ENCODE measurements around the gene UGT1A9. TPM values are rescaled to one million over a fixed set of nuclear protein-coding genes. Genes with fewer than 3 reads are reported as not detected.

Gene UGT1A9
- total and polyA plus RNA-seq, 4 donors, result not detected

DNA sequence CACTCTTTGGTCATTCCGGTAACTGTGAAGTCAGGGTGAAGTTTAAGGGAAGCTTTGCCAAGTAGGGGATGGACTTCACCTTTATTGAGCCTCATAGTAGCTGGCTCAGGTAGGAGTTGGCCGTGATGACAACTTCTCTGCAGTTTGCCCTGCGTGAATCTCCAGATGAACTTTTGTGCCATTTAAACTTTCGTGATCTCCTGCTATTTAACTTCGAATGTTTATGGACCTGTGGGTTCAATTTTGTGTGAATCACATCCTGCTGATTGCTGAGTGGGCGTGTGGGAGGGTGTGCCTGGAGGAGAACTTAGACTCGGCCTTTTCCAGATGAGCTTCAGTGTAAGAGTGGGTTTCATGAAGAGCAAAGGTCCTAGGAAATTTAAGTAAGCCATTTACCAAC, 92.6 kb downstream of the UGT1A9 start:
- Histone ChIP-seq H3K9ac (ENCODE audit: insufficient read depth in 1 of 2, low read length in 2 of 2) (no peak overlapping the region), H3K27ac (ENCODE audit: low read depth in 1 of 2, low read length in 1 of 2) (no peak overlapping the region), H3K4me3 (no peak overlapping the region), H3K4me1 (ENCODE audit: control insufficient read depth in 5 of 5, insufficient read depth in 5 of 5, low read length in 5 of 5) (no peaks in the 10 kb centered on the region), H3K27me3 (ENCODE audit: control insufficient read depth in 3 of 3, insufficient read depth in 3 of 3, low read length in 2 of 3) (no peaks in the 10 kb centered on the region), H3K9me3 (ENCODE audit: control insufficient read depth in 4 of 4, insufficient read depth in 3 of 4, low read length in 3 of 4) (no peaks in the 10 kb centered on the region), H3K36me3 (ENCODE audit: control insufficient read depth in 4 of 4, insufficient read depth in 4 of 4, low read length in 4 of 4) (no peaks in the 10 kb centered on the region)
- DNase-seq, result no peak
- TF ChIP-seq, protein P1, sequence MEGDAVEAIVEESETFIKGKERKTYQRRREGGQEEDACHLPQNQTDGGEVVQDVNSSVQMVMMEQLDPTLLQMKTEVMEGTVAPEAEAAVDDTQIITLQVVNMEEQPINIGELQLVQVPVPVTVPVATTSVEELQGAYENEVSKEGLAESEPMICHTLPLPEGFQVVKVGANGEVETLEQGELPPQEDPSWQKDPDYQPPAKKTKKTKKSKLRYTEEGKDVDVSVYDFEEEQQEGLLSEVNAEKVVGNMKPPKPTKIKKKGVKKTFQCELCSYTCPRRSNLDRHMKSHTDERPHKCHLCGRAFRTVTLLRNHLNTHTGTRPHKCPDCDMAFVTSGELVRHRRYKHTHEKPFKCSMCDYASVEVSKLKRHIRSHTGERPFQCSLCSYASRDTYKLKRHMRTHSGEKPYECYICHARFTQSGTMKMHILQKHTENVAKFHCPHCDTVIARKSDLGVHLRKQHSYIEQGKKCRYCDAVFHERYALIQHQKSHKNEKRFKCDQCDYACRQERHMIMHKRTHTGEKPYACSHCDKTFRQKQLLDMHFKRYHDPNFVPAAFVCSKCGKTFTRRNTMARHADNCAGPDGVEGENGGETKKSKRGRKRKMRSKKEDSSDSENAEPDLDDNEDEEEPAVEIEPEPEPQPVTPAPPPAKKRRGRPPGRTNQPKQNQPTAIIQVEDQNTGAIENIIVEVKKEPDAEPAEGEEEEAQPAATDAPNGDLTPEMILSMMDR (IDR thresholded peaks at IDR 0.05; ENCODE audit: control extremely low read depth, extremely low read depth), result no peak
- 80 to 82% methylated on average over 7 of the region's 7 CpGs for WGBS, 2 donors
- no peak for ATAC-seq (ENCODE audit: insufficient read depth, low FRiP score)

DNA sequence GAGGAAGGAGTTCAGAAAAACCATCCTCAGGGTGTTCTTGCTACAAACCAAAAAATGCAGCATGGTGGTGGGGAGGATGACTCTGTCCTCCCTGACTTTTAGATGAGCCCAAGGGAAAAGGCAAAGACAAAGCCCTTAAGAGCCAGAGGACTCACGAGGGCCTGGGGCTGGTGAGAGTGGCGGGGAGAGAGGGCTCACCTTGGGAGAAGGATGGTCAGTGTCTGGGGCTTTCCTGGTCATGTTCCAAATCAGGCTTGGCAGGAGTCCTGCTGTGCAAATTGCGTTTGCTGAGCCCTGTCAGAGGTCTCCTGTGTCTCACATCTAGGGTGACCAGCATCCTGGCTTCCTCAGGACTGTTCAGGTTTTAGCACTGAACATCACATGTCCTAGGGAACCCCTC, 93.1 kb downstream of the UGT1A9 start:
- Histone ChIP-seq H3K9me3 (ENCODE audit: control insufficient read depth in 4 of 4, insufficient read depth in 3 of 4, low read length in 3 of 4) (no peaks in the 10 kb centered on the region), H3K9ac (ENCODE audit: insufficient read depth in 1 of 2, low read length in 2 of 2) (no peak overlapping the region), H3K36me3 (ENCODE audit: control insufficient read depth in 4 of 4, insufficient read depth in 4 of 4, low read length in 4 of 4) (no peaks in the 10 kb centered on the region), H3K4me1 (ENCODE audit: control insufficient read depth in 5 of 5, insufficient read depth in 5 of 5, low read length in 5 of 5) (no peaks in the 10 kb centered on the region), H3K4me3 (no peak overlapping the region), H3K27me3 (ENCODE audit: control insufficient read depth in 3 of 3, insufficient read depth in 3 of 3, low read length in 2 of 3) (no peaks in the 10 kb centered on the region), H3K27ac (ENCODE audit: low read depth in 1 of 2, low read length in 1 of 2) (no peak overlapping the region)
- ATAC-seq (ENCODE audit: insufficient read depth, low FRiP score) (no peak), DNase-seq (no peak)
- TF ChIP-seq, protein P1 (IDR thresholded peaks at IDR 0.05; ENCODE audit: control extremely low read depth, extremely low read depth), result no peak
- 47 to 86% methylated on average over 3 of the region's 3 CpGs for WGBS, 2 donors

DNA sequence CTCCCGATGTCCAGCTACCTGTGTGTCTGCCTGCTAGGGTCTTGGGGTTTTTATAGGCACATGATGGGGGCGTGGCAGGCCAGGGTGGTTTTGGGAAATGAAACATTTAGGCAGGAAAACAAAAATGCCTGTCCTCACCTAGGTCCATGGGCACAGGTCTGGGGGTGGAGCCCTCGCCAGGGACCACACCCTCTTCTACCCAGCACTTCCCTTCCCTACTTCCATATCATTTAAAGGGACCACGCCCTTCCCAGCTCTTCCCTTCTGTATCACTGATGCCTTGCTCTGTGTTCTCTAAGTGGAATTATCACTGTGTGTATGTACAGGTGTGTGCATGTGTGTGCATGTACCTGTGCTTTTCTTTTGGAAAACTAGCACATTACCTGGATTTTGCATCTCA, 94.7 kb downstream of the UGT1A9 start:
- H3K36me3 ChIP-seq (ENCODE audit: control insufficient read depth in 4 of 4, insufficient read depth in 4 of 4, low read length in 4 of 4), result no peaks in the 10 kb centered on the region
- H3K4me1 ChIP-seq (ENCODE audit: control insufficient read depth in 5 of 5, insufficient read depth in 5 of 5, low read length in 5 of 5), result no peaks in the 10 kb centered on the region
- no peaks in the 10 kb centered on the region for H3K27me3 ChIP-seq (ENCODE audit: control insufficient read depth in 3 of 3, insufficient read depth in 3 of 3, low read length in 2 of 3)
- H3K27ac ChIP-seq (ENCODE audit: low read depth in 1 of 2, low read length in 1 of 2), result no peak overlapping the region
- DNase-seq (no peak), ATAC-seq (ENCODE audit: insufficient read depth, low FRiP score) (no peak)
- WGBS, 2 donors, result 73 to 88% methylated on average over 4 of the region's 4 CpGs
- H3K9ac ChIP-seq (ENCODE audit: insufficient read depth in 1 of 2, low read length in 2 of 2), result no peak overlapping the region
- no peaks in the 10 kb centered on the region for H3K9me3 ChIP-seq (ENCODE audit: control insufficient read depth in 4 of 4, insufficient read depth in 3 of 4, low read length in 3 of 4)
- TF ChIP-seq, protein P1 (IDR thresholded peaks at IDR 0.05; ENCODE audit: control extremely low read depth, extremely low read depth), result no peak
- H3K4me3 ChIP-seq, result no peak overlapping the region

DNA sequence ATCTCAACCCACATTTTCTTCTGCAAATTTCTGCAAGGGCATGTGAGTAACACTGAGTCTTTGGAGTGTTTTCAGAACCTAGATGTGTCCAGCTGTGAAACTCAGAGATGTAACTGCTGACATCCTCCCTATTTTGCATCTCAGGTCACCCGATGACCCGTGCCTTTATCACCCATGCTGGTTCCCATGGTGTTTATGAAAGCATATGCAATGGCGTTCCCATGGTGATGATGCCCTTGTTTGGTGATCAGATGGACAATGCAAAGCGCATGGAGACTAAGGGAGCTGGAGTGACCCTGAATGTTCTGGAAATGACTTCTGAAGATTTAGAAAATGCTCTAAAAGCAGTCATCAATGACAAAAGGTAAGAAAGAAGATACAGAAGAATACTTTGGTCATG, 96.4 kb downstream of the UGT1A9 start:
- no peaks in the 10 kb centered on the region for H3K9me3 ChIP-seq (ENCODE audit: control insufficient read depth in 4 of 4, insufficient read depth in 3 of 4, low read length in 3 of 4)
- WGBS, 2 donors, result 76 to 80% methylated on average over 4 of the region's 4 CpGs
- no peaks in the 10 kb centered on the region for H3K36me3 ChIP-seq (ENCODE audit: control insufficient read depth in 4 of 4, insufficient read depth in 4 of 4, low read length in 4 of 4)
- no peaks in the 10 kb centered on the region for H3K27me3 ChIP-seq (ENCODE audit: control insufficient read depth in 3 of 3, insufficient read depth in 3 of 3, low read length in 2 of 3)
- no peak overlapping the region for H3K9ac ChIP-seq (ENCODE audit: insufficient read depth in 1 of 2, low read length in 2 of 2)
- H3K4me1 ChIP-seq (ENCODE audit: control insufficient read depth in 5 of 5, insufficient read depth in 5 of 5, low read length in 5 of 5), result no peaks in the 10 kb centered on the region
- DNase-seq (no peak), ATAC-seq (ENCODE audit: insufficient read depth, low FRiP score) (no peak)
- no peak overlapping the region for H3K27ac ChIP-seq (ENCODE audit: low read depth in 1 of 2, low read length in 1 of 2)
- H3K4me3 ChIP-seq, result no peak overlapping the region
- TF ChIP-seq, protein P1 (IDR thresholded peaks at IDR 0.05; ENCODE audit: control extremely low read depth, extremely low read depth), result no peak
